Spleen (tissue), 7 donors: ENCODE measurements around the gene SETBP1.

Experiments used
- CTCF ChIP-seq, 11 experiments: fragments of 200-600 bp in 7 of 11; fragments of 450-650 bp in 4 of 11; sonication (generic) in 4 of 11; IDR thresholded peaks in 8 of 11; conservative IDR thresholded peaks in 3 of 11; 1 replicate in 7 of 11; 2 replicates in 4 of 11; pipeline versions ENCODE4 v1.4.0 to v1.8.0; 2016 to 2021; ENCODE audit warnings: antibody characterized with exemption in 11 of 11, inconsistent platforms in 4 of 11, mild to moderate bottlenecking in 1 of 11
- POLR2A ChIP-seq, 3 donors: fragments of 450-650 bp; IDR thresholded peaks; one replicate each; pipeline ENCODE4 v1.5.1; 2017; ENCODE audit warnings: antibody characterized with exemption in 3 of 3, mild to moderate bottlenecking in 1 of 3
- POLR2AphosphoS5 ChIP-seq, 3 donors: sonication (generic); formaldehyde crosslinking; IDR thresholded peaks; one replicate each; pipeline ENCODE4 v1.5.1; 2017; ENCODE audit warnings: antibody characterized with exemption in 3 of 3
- donor health status: DM: no; HTN: no; CAD: no; lungs with moderate emphysema.
- donor health status: DM: no; HTN: no; CAD: no.
- donor health status: DM: no; HTN: no; CAD: no.

GRCh38 chr18:44693030-44693784 lies 12.5 kb downstream of the SETBP1 start:
- TF ChIP-seq CTCF (IDR thresholded peaks at IDR 0.05 in 8 of 11, conservative IDR thresholded peaks at IDR 0.05 in 3 of 11) (no peak), POLR2AphosphoS5 (IDR thresholded peaks at IDR 0.05) (no peak), POLR2A (IDR thresholded peaks at IDR 0.05) (no peak)
